ENCODE results near the gene AATK. TPM values are rescaled to one million over a fixed set of nuclear protein-coding genes. Genes with fewer than 3 reads are reported as not detected.

Gene AATK
- total and polyA plus RNA-seq, 2 experiments from 2014 or later: 0.25 to 1.6 TPM

- Histone ChIP-seq H3K4me2 (ENCODE audit: unreplicated experiment) (no peak overlapping the region), H3K9me2 (ENCODE audit: insufficient read depth) (no peaks in the 10 kb centered on the region), H3K36me3 (ENCODE audit: low read depth) (no peaks in the 10 kb centered on the region), H2AFZ (no peak overlapping the region), H4K20me1 (ENCODE audit: insufficient read depth) (no peaks in the 10 kb centered on the region), H3K9me3 (ENCODE audit: low read depth) (no peaks in the 10 kb centered on the region), H3F3A (ENCODE audit: insufficient read depth) (no peaks in the 10 kb centered on the region), H3K79me2 (ENCODE audit: insufficient read depth) (no peaks in the 10 kb centered on the region), H3K9ac (no peak overlapping the region), H3K27me3 (replicated peaks; ENCODE audit: insufficient read depth) (no peaks in the 10 kb centered on the region), H3K4me1 (ENCODE audit: insufficient read depth) (no peaks in the 10 kb centered on the region), H3K27ac (no peak overlapping the region), H3K4me3 (no peak overlapping the region)
- no peak for TF ChIP-seq EZH2phosphoT487 (IDR thresholded peaks at IDR 0.05; ENCODE audit: insufficient read depth, low read depth)
- no peak for TF ChIP-seq EZH2 (IDR thresholded peaks at IDR 0.05; ENCODE audit: insufficient read depth, poor library complexity, severe bottlenecking)
- in situ Hi-C loops (cut with MboI): no loop called here
- DNase-seq: no peak
- 79 to 83% methylated on average over 14 of the region's 14 CpGs for WGBS, 2 experiments (ENCODE audit: low coverage in 1 of 2, low lambda C conversion rate in 2 of 2, missing lambda C conversion rate in 2 of 2)
Observed at GRCh38 chr17:81131486-81132196, 34.4 kb downstream of the AATK start.

DNA sequence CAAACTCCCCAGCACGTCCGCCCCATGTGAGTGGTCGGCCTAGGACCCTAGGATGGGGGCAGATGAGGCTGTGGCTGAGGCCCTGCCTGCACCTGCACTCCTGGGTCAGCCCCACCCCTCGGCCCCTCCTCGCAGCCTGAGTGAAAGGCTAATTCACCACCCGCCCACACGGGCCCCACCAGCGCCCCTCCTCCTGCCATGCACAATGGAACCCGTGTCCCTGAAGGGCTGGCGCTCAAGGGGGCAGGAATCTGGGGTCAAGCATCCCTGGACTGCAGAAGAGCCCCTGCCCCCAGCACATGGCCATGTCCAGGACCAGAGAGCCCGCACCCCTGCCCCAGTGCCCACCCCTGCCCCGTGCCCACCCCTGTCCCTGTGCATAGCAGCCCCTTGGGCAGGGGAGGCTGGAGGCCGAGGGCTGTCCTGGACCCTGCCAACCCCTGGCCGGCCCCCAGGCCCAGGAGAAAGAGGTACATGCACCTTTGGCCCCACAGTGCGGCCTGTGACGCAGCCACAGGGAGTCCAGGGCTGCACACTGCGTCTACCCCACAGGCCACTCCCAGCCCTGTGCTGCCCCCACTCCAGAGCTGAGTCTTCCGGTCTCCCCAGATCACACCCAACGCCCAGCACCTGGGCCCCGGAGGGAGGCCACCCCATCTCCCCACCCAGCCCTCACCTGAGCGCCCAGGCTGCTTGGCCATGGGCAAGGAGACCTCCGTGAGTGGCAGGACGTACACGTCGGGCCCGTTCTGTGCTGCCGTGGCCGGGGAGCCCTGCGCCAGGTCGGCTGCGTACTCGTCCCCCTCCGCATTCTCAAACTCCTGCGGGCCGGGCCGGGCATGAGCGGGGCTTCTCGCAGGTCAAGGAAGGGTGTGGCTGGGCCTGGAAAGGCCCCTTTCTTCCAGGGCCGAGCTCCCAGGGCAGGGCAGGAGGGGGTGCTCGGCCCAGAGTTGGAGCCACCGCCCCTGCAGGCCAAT lies 35.3 kb downstream of the AATK start:
- no peaks in the 10 kb centered on the region for H4K20me1 ChIP-seq (ENCODE audit: insufficient read depth)
- no peaks in the 10 kb centered on the region for H3K79me2 ChIP-seq (ENCODE audit: insufficient read depth)
- H3K36me3 ChIP-seq (ENCODE audit: low read depth): no peaks in the 10 kb centered on the region
- H3K4me1 ChIP-seq (ENCODE audit: insufficient read depth): no peaks in the 10 kb centered on the region
- in situ Hi-C loops (cut with MboI): no loop called here
- H3K4me3 ChIP-seq: no peak overlapping the region
- no peaks in the 10 kb centered on the region for H3F3A ChIP-seq (ENCODE audit: insufficient read depth)
- no peak for DNase-seq
- 75 to 80% methylated on average over 20 to 41 of the region's 41 CpGs for WGBS, 2 experiments (ENCODE audit: low coverage in 1 of 2, low lambda C conversion rate in 2 of 2, missing lambda C conversion rate in 2 of 2)
- H3K9ac ChIP-seq: no peak overlapping the region
- no peak overlapping the region for H3K27ac ChIP-seq
- no peaks in the 10 kb centered on the region for H3K9me3 ChIP-seq (ENCODE audit: low read depth)
- TF ChIP-seq EZH2 (IDR thresholded peaks at IDR 0.05; ENCODE audit: insufficient read depth, poor library complexity, severe bottlenecking) (no peak), EZH2phosphoT487 (IDR thresholded peaks at IDR 0.05; ENCODE audit: insufficient read depth, low read depth) (no peak)
- no peak overlapping the region for H2AFZ ChIP-seq
- H3K27me3 ChIP-seq (replicated peaks; ENCODE audit: insufficient read depth): no peaks in the 10 kb centered on the region
- H3K4me2 ChIP-seq (ENCODE audit: unreplicated experiment): no peak overlapping the region
- H3K9me2 ChIP-seq (ENCODE audit: insufficient read depth): no peaks in the 10 kb centered on the region

GRCh38 chr17:81129711-81130367 lies 36.2 kb downstream of the AATK start:
- Histone ChIP-seq H3K4me3 (no peak overlapping the region), H3K27me3 (replicated peaks; ENCODE audit: insufficient read depth) (no peaks in the 10 kb centered on the region), H3K4me2 (ENCODE audit: unreplicated experiment) (no peak overlapping the region), H3F3A (ENCODE audit: insufficient read depth) (no peaks in the 10 kb centered on the region), H3K4me1 (ENCODE audit: insufficient read depth) (no peaks in the 10 kb centered on the region), H3K9me2 (ENCODE audit: insufficient read depth) (no peaks in the 10 kb centered on the region), H3K9me3 (ENCODE audit: low read depth) (no peaks in the 10 kb centered on the region), H3K36me3 (ENCODE audit: low read depth) (no peaks in the 10 kb centered on the region), H4K20me1 (ENCODE audit: insufficient read depth) (no peaks in the 10 kb centered on the region), H3K9ac (no peak overlapping the region), H2AFZ (no peak overlapping the region), H3K27ac (no peak overlapping the region), H3K79me2 (ENCODE audit: insufficient read depth) (no peaks in the 10 kb centered on the region)
- DNase-seq: no peak
- 78% methylated on average over 12 to 13 of the region's 14 CpGs for WGBS, 2 experiments (ENCODE audit: low coverage in 1 of 2, low lambda C conversion rate in 2 of 2, missing lambda C conversion rate in 2 of 2)
- in situ Hi-C loops (cut with MboI): no loop called here
- TF ChIP-seq EZH2 (IDR thresholded peaks at IDR 0.05; ENCODE audit: insufficient read depth, poor library complexity, severe bottlenecking) (no peak), EZH2phosphoT487 (IDR thresholded peaks at IDR 0.05; ENCODE audit: insufficient read depth, low read depth) (no peak)

DNA sequence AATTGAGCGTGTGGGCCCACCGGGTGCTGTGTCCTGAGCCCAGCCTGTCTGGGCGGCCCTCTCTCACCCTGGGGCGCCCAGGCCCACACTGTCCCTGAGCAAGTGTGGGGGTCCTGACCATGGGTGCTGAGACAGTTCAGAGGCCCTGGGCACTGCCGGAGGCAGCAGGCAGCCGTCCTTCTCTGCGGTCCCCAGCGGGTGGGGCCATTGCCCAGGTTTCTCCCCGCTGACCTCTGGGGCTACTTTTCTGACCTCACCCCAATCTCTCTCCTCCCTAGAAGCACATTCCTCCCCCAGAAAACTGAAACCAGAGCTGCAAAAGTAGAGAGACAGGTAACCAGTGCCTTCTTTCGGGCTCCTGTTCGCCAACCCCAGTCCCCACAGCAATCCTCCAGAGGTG lies 36.7 kb downstream of the AATK start:
- Histone ChIP-seq H3K4me1 (ENCODE audit: insufficient read depth) (no peaks in the 10 kb centered on the region), H3K36me3 (ENCODE audit: low read depth) (no peaks in the 10 kb centered on the region), H4K20me1 (ENCODE audit: insufficient read depth) (no peaks in the 10 kb centered on the region), H3K9ac (no peak overlapping the region), H3K27me3 (replicated peaks; ENCODE audit: insufficient read depth) (no peaks in the 10 kb centered on the region), H3F3A (ENCODE audit: insufficient read depth) (no peaks in the 10 kb centered on the region), H3K4me3 (no peak overlapping the region), H3K27ac (no peak overlapping the region), H2AFZ (no peak overlapping the region), H3K79me2 (ENCODE audit: insufficient read depth) (no peaks in the 10 kb centered on the region), H3K4me2 (ENCODE audit: unreplicated experiment) (no peak overlapping the region), H3K9me2 (ENCODE audit: insufficient read depth) (no peaks in the 10 kb centered on the region), H3K9me3 (ENCODE audit: low read depth) (no peaks in the 10 kb centered on the region)
- no peak for DNase-seq
- no peak for TF ChIP-seq EZH2phosphoT487 (IDR thresholded peaks at IDR 0.05; ENCODE audit: insufficient read depth, low read depth)
- no peak for TF ChIP-seq EZH2 (IDR thresholded peaks at IDR 0.05; ENCODE audit: insufficient read depth, poor library complexity, severe bottlenecking)
- 79 to 84% methylated on average over 11 of the region's 11 CpGs for WGBS, 2 experiments (ENCODE audit: low coverage in 1 of 2, low lambda C conversion rate in 2 of 2, missing lambda C conversion rate in 2 of 2)
- in situ Hi-C loops (cut with MboI): no loop called here
